CD4-positive, alpha-beta T cell treated with Interleukin-15 for 1 hour (primary cell): ENCODE results near the gene RPUSD3.

Experiments used
- DNase-seq: peaks from one replicate; pipeline ENCODE4 v3.0.0-alpha.2; 2020

The RPUSD3 gene

GRCh38 chr3:9828801-9829755 lies 14.7 kb downstream of the RPUSD3 start:
- no peak for DNase-seq

DNA sequence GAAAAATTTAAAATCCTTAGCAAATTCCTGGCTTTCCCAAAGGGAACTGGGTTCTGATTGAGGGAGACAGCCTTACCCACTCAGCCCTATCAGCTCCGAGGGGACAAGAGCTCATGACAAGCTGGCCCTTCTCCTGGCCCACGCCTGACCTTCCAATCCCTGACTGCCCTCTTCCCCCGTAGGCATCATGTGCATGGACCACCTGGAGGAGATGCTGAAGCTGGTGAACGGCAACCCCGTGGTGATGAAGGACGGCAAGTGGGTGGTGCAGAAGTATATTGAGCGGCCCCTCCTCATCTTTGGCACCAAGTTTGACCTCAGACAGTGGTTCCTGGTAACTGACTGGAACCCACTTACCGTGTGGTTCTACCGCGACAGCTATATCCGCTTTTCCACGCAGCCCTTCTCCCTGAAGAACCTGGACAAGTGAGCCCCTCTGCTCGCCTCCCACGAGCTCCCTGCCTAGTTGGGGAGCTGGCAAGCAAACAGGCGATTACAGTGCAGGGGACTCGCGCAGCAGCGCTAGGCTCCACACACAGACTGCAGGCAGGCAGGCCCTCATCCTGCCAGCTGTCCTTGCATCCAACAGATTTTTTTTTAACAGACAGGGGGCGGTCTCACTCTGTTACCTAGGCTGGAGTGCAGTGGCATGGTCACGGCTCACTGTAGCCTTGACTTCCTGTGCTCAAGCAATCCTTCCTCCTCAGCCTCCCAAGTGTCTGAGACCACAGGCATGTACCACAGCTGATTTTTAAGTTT lies 16.8 kb downstream of the RPUSD3 start:
- no peak for DNase-seq

DNA sequence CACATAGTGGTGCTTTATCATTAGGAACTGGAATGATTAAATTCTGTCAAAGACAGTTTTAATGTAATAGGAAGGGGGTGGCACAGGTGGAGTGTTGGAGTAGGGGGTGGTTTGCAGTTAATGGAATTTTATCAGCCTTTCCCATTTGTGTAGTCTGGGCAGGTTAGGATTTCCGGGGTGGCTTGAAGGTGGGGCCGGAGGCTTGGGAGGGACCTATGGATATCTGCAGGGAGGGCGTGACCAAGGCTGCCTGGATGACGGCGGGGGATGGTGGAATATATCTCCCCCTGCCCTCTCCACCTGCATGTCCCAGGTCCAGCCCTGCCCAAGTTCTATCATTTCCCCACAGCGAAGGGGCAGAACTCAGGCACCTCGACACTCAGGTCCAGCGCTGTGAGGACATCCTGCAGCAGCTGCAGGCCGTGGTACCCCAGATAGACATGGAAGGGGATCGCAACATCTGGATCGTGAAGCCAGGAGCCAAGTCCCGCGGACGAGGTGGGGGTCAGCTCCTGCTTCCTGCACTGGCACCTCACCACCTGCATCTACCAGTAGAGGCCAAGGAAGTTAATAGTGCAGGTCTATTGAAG lies 18.3 kb downstream of the RPUSD3 start:
- no peak for DNase-seq

- DNase-seq = no peak
These were observed 22.9 kb downstream of the RPUSD3 start for GRCh38 chr3:9820946-9821345.

DNA sequence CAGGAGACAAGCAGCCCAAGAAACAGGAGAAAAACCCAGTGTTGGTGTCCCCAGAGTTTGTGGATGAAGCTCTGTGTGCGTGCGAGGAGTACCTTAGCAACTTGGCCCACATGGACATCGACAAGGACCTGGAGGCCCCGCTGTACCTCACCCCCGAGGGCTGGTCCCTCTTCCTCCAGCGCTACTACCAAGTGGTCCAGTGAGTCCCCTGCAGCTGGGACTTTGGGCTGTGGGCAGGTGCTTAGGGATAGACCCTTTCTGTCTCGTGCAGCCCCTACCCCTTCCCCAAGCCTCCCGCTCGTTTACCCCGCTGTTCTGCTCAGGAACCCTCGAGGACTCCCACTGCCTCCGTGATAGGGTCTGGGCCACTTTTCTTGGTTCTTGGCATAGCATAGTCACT lies 23.3 kb downstream of the RPUSD3 start:
- DNase-seq = no peak

GRCh38 chr3:9818666-9819335 lies 25.0 kb downstream of the RPUSD3 start:
- no peak for DNase-seq

- DNase-seq = no peak
These were observed 26.4 kb downstream of the RPUSD3 start for GRCh38 chr3:9817436-9817835.

GRCh38 chr3:9815986-9816385 lies 27.8 kb downstream of the RPUSD3 start:
- no peak for DNase-seq

- no peak for DNase-seq
These were observed 30.8 kb downstream of the RPUSD3 start for GRCh38 chr3:9812870-9813483.

- DNase-seq = no peak
These were observed 33.0 kb downstream of the RPUSD3 start for GRCh38 chr3:9810846-9811245.

DNA sequence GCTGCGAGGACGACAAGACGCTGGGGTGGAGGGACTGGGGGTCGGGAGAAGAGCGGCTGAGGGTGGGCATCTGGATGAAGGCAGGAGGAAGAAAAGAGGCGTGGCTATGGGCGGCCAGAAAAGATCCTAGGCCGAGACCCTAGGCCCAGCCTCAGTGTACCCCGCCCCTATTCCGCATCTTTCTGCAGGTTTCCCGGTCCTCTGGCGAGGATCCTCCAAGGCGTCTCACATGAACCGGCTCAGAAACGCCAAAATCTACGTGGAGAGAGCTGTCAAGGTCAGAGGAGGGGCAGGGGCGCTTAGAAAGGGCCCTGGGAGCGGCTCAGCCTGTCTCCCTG lies 33.4 kb downstream of the RPUSD3 start:
- no peak for DNase-seq

GRCh38 chr3:9809615-9810432 lies 34.0 kb downstream of the RPUSD3 start, which contains the start of gene TTLL3:
Gene TTLL3, plus strand, starts transcription at chr3:9810262. Its CDS starts 400 bp downstream, at chr3:9810662.
- DNase-seq = peak; percentile 53

DNA sequence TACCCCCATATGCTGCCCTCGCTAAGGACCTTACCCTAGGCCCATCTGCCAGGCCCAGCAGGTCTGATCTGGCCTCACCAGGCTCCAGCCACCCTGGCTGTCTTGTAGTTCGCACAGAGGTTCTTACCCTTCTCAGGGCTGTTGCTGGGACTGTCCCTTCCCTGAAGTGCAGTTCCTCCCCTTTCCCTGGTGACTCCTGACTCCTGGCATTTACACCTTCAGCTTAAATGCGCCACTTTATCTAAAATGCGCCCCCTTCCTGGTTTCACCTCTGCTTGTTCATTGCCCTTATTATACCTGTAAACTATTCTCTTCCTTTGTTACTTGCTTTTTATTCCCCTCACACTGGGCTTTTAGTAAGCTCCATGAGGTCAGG lies 34.6 kb downstream of the RPUSD3 start:
- no peak for DNase-seq

DNA sequence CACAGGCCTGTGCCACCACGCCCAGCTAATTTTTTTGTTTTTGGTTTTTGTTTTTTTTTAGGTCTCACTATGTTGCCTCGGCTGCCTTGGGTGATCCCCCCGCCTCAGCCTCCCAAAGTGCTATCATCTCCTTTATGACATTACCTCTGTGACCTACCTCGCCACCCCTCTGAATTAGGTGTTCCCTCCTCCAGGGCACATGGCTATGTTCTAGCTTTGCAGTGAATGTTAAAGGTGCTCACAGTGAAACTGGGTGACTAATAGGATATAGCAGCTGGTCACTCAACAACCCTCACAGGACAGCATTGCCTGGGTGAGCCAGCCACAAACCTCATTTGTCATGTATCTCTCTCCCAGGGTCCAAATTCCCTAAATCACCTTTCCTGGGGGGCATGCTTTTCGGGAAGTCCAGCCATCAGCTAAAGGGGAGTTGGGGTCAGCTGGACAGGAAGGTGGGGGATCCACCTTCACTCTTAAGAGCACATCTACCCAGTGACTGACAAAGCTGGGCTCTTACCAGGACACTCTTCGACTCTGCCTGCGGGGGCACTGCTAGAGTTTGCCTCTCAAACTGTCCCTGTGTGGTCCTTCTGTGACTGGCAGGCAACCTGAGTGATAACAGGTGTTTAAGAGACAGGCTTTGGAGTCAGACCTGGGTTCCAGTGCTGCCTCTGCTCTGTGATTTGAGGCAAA lies 35.3 kb downstream of the RPUSD3 start:
- DNase-seq = peak; percentile 51

GRCh38 chr3:9807981-9808344 lies 35.8 kb downstream of the RPUSD3 start:
- no peak for DNase-seq

- no peak for DNase-seq
These were observed 36.9 kb downstream of the RPUSD3 start for GRCh38 chr3:9806688-9807589.

DNA sequence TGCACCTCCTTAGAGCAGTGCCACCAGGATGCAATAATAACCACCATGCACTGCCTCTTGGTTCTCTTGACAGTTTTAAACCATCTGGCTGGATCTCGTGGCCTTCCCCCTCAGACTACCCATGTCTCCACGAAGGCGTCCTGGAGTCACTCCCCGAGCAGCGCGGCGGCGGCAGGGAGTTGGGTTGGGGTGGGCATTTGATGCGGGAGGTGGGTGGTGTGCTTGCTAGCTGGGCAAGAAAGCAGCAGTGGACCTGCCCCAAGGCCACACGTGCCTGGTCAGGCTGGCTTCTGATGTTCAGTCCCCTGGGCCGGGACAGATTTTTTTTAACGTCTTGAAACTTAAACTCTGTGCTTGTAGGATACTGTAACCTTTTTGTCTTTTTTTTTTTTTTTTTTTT lies 37.7 kb downstream of the RPUSD3 start:
- DNase-seq = no peak

- no peak for DNase-seq
These were observed 38.8 kb downstream of the RPUSD3 start for GRCh38 chr3:9804996-9805395.

DNA sequence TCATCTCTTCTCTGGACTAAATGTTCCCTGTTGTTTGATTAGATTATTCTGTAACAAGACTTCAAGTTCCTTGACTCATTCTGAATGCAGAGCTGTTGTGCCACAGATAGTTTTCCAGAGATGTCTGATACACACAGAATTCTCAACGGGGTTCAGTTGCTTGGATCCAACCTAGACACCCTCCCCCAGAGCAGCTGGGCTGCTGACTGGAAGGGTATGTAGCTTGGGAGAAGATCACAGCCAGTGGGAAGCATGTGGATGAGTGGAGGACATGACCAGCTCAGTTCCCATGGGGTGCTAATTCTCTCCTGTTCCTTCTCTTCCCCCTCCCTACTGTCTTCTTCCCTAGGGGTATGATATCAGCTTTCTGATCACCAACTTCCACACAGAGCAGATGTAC lies 40.3 kb downstream of the RPUSD3 start:
- DNase-seq = no peak

- no peak for DNase-seq
These were observed 43.3 kb downstream of the RPUSD3 start for GRCh38 chr3:9800529-9800928.
